ENCODE data around the gene WDR17.
A peak's percentile ranks its signal among the peaks of the same experiment; 100 is the strongest.

Gene WDR17

DNA sequence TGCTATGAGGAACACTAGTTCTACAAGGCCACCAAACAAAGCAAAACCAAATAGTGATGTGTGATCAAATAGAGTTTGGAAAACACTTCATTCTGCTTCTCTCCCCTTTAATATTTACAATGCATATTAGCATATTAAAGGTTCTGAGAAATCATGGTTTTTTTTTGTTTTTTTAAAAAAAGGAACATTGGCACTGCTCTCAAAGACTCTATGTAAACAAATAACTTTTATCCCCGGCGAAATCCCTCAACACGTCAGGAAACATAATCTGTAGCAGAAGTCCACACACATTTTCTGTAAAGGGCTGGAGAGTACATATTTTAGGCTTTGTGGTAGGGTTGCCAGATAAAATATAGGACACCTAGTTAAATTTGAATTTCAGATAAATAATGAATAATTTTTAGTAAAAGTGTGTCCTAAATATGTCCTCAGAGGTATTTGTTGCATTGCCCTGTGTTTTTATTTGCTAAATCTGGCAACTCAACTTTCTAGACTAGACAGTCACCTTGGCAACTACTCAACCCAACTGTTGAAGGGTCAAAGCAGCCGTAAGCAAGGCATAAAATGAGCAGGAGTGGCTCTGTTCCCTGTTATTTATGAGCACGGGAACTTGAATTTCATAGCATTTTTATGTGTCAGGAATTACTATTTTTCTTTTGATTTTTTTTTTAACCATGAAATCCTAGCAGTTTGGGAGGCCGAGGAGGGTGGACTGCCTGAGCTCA, 121.2 kb downstream of the WDR17 start:
- Histone ChIP-seq H3K27ac (no peak overlapping the region), H3K27me3 (ENCODE audit: insufficient read depth, low read depth, severe bottlenecking) (no peaks in the 10 kb centered on the region), H3K4me3 (ENCODE audit: low read depth, low read length) (no peak overlapping the region), H3K36me3 (no peaks in the 10 kb centered on the region), H3K9me3 (ENCODE audit: severe bottlenecking) (no peaks in the 10 kb centered on the region)
- DNase-seq, result no peak
- TF ChIP-seq, protein P1, sequence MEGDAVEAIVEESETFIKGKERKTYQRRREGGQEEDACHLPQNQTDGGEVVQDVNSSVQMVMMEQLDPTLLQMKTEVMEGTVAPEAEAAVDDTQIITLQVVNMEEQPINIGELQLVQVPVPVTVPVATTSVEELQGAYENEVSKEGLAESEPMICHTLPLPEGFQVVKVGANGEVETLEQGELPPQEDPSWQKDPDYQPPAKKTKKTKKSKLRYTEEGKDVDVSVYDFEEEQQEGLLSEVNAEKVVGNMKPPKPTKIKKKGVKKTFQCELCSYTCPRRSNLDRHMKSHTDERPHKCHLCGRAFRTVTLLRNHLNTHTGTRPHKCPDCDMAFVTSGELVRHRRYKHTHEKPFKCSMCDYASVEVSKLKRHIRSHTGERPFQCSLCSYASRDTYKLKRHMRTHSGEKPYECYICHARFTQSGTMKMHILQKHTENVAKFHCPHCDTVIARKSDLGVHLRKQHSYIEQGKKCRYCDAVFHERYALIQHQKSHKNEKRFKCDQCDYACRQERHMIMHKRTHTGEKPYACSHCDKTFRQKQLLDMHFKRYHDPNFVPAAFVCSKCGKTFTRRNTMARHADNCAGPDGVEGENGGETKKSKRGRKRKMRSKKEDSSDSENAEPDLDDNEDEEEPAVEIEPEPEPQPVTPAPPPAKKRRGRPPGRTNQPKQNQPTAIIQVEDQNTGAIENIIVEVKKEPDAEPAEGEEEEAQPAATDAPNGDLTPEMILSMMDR (IDR thresholded peaks at IDR 0.05; ENCODE audit: low read depth, low read length), result no peak

DNA sequence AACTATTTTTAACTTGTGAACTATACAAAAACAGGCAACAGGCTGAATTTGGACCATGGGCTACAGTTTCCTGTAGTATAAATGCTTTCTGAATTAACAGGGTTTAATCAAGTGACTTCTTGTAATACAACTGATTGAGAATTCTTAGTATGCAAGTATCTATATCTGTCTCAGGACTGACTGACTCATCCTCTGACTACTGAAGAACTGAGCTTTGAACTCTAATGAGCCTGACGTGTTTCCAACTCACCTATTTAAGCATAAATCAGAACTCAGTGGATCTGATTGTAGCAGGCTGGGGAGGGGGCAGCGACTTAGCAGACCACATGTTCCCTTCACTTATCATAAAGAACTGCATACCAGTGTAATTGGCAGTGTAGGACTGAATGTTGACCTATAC, 122.0 kb downstream of the WDR17 start:
- TF ChIP-seq, protein P1 (IDR thresholded peaks at IDR 0.05; ENCODE audit: low read depth, low read length), result no peak
- no peak overlapping the region for H3K4me3 ChIP-seq (ENCODE audit: low read depth, low read length)
- H3K27ac ChIP-seq, result no peak overlapping the region
- no peaks in the 10 kb centered on the region for H3K36me3 ChIP-seq
- no peak for DNase-seq
- H3K27me3 ChIP-seq (ENCODE audit: insufficient read depth, low read depth, severe bottlenecking), result no peaks in the 10 kb centered on the region
- no peaks in the 10 kb centered on the region for H3K9me3 ChIP-seq (ENCODE audit: severe bottlenecking)

DNA sequence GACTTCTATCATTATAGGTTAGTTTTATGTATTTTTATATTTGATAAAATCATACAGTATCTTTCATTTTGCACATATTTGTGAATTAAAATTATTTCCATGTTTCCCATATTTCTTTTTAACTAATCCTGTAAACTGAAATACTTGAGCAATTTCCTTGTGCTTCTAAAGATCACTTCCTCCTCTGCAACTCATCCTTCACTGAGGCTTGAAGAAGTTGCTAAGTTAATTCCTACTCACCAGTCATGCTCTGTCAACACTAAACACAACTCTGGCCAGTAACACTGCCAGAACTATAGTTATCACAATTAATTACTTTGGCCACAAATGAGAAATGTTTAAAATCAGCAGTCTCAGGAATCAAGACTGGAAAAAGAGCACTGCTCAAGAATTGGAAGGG, 123.0 kb downstream of the WDR17 start:
- DNase-seq, result no peak
- Histone ChIP-seq H3K9me3 (ENCODE audit: severe bottlenecking) (no peaks in the 10 kb centered on the region), H3K27ac (no peak overlapping the region), H3K4me3 (ENCODE audit: low read depth, low read length) (no peak overlapping the region), H3K27me3 (ENCODE audit: insufficient read depth, low read depth, severe bottlenecking) (no peaks in the 10 kb centered on the region), H3K36me3 (no peaks in the 10 kb centered on the region)
- TF ChIP-seq, protein P1 (IDR thresholded peaks at IDR 0.05; ENCODE audit: low read depth, low read length), result no peak

DNA sequence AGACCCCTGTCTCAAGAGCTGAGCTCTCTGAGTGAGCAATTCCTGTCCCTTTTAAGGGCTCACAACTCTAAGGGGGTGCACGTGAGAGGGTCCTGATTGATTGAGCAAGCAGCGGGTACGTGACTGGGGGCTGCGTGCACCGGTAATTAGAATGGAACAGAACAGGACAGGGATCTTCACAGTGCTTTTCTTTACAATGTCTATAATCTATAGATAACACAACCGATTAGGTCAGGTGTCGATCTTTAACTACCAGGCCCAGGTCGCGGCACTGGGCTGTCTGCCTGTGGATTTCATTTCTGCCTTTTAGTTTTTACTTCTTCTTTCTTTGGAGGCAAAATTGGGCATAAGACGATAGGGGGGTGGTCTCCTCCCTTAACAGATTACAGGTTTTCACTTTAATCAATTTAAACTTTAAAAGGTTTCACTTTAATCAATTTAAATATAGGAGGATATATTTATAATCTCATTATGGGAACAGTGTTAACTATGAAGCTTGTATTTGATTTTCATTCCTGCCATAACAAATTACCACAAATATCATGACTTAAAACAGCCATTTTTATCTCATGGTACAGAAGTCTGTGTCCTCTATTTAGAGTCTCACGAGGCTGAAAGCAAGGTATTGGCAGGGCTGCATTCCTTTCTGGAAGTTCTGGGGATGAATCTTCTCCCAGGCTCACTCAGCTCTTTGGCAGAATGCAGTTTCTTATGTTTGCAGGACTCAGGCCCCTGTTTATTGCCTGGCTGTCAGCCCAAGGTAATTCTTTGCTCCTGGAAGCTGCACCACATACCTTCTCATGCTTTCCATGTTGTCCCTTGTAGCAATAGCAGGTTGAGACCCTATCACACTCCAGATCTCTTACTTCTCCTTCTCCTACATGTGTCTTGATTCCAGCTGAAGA, 124.5 kb downstream of the WDR17 start:
- DNase-seq, result no peak
- no peak overlapping the region for H3K27ac ChIP-seq
- no peak overlapping the region for H3K4me3 ChIP-seq (ENCODE audit: low read depth, low read length)
- H3K9me3 ChIP-seq (ENCODE audit: severe bottlenecking), result no peaks in the 10 kb centered on the region
- no peaks in the 10 kb centered on the region for H3K36me3 ChIP-seq
- H3K27me3 ChIP-seq (ENCODE audit: insufficient read depth, low read depth, severe bottlenecking), result no peaks in the 10 kb centered on the region
- TF ChIP-seq, protein P1 (IDR thresholded peaks at IDR 0.05; ENCODE audit: low read depth, low read length), result no peak

DNA sequence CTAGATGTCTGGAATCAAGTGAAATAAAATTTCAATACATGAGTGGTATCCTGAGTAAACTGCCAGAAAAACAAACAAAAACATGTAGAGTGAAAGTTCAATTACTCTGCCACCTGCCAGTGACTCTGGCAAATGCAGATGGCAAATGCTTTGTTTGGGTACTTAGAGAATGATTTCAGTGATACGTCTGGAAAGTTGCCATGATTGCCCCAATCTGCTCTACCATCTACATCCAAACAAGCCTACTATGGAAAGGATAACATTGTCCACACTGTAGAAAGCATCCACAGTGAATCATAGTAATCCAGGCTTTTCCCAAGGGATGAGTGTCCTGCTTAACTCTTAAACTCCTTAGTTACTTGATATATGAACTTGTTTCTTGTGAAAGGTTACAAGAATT, 126.3 kb downstream of the WDR17 start:
- DNase-seq, result no peak
- H3K36me3 ChIP-seq, result no peaks in the 10 kb centered on the region
- no peak overlapping the region for H3K27ac ChIP-seq
- TF ChIP-seq, protein P1 (IDR thresholded peaks at IDR 0.05; ENCODE audit: low read depth, low read length), result 0 out of 2 replicates have a peak, but pooled peaks have one; percentile 7
- no peak overlapping the region for H3K4me3 ChIP-seq (ENCODE audit: low read depth, low read length)
- H3K9me3 ChIP-seq (ENCODE audit: severe bottlenecking), result no peaks in the 10 kb centered on the region
- no peaks in the 10 kb centered on the region for H3K27me3 ChIP-seq (ENCODE audit: insufficient read depth, low read depth, severe bottlenecking)

Data from WERI-Rb-1 (cell line).